ENCODE measurements around the gene MTX1. TPM values are rescaled to one million over a fixed set of nuclear protein-coding genes. Genes with fewer than 3 reads are reported as not detected.

MTX1 gene
- total and polyA plus RNA-seq, 4 donors = 25.6 to 72.1 (median 58.3) TPM

DNA sequence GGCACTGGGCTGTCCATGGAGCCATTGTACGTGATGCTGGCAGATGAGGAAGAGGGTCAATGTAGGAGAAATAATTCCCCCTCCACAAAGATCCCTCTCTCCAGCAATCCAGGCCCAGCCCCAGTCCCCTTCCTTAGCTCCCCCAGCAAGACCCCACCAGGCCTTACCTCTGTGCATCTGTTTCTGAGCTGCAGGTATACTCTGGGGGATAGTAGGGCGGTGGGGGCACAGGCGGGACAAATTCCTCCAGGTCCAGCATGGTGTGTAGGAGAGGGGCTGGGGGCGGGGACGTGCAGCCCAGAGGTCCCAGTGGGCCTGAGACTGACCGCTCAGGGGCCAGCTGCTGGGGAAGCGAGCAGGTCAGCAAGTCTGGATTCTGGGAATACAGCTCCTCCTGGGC lies 43.1 kb downstream of the MTX1 start:
- no peak overlapping the region for H3K27ac ChIP-seq (ENCODE audit: low read depth in 1 of 2, low read length in 1 of 2)
- DNase-seq = no peak

DNA sequence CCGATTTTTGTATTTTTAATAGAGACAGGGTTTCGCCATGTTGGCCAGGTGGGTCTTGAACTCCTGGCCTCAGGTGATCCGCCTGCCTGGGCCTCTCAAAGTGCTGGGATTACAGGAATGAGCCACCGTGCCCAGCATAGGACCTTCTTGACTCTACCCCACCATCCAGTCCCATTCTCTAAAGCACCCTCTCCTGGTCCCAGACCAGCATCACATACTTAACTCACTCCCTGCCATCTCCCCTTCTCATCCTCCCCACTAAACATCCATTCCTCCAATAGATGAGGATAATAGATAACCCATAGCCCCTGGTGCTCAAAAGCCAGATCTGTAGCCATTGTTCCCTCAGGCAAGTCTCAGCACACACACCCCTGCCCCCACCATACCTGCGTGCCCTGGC lies 44.7 kb downstream of the MTX1 start:
- H3K4me3 ChIP-seq = no peak overlapping the region
- DNase-seq (no peak), ATAC-seq (ENCODE audit: insufficient read depth, low FRiP score) (no peak)
- no peak overlapping the region for H3K27ac ChIP-seq (ENCODE audit: low read depth in 1 of 2, low read length in 1 of 2)
- TF ChIP-seq, protein P1, sequence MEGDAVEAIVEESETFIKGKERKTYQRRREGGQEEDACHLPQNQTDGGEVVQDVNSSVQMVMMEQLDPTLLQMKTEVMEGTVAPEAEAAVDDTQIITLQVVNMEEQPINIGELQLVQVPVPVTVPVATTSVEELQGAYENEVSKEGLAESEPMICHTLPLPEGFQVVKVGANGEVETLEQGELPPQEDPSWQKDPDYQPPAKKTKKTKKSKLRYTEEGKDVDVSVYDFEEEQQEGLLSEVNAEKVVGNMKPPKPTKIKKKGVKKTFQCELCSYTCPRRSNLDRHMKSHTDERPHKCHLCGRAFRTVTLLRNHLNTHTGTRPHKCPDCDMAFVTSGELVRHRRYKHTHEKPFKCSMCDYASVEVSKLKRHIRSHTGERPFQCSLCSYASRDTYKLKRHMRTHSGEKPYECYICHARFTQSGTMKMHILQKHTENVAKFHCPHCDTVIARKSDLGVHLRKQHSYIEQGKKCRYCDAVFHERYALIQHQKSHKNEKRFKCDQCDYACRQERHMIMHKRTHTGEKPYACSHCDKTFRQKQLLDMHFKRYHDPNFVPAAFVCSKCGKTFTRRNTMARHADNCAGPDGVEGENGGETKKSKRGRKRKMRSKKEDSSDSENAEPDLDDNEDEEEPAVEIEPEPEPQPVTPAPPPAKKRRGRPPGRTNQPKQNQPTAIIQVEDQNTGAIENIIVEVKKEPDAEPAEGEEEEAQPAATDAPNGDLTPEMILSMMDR (IDR thresholded peaks at IDR 0.05; ENCODE audit: control extremely low read depth, extremely low read depth) = no peak
- no peaks in the 10 kb centered on the region for H3K27me3 ChIP-seq (ENCODE audit: control insufficient read depth in 3 of 3, insufficient read depth in 3 of 3, low read length in 2 of 3)
- H3K9ac ChIP-seq (ENCODE audit: insufficient read depth in 1 of 2, low read length in 2 of 2) = no peak overlapping the region
- H3K4me1 ChIP-seq (ENCODE audit: control insufficient read depth in 5 of 5, insufficient read depth in 5 of 5, low read length in 5 of 5) = peaks cover 0 to 32% (median 11%) of the 10 kb centered on the region in 5 donors
- H3K9me3 ChIP-seq (ENCODE audit: control insufficient read depth in 4 of 4, insufficient read depth in 3 of 4, low read length in 3 of 4) = no peaks in the 10 kb centered on the region
- WGBS, 2 donors = 88 to 89% methylated on average over 5 of the region's 5 CpGs
- H3K36me3 ChIP-seq (ENCODE audit: control insufficient read depth in 4 of 4, insufficient read depth in 4 of 4, low read length in 4 of 4) = peaks cover 0 to 12% (median 9%) of the 10 kb centered on the region in 4 donors

More for the DNA sequence above, 43.1 kb downstream of the MTX1 start:
- Histone ChIP-seq H3K4me3 (no peak overlapping the region), H3K9me3 (ENCODE audit: control insufficient read depth in 4 of 4, insufficient read depth in 3 of 4, low read length in 3 of 4) (no peaks in the 10 kb centered on the region), H3K9ac (ENCODE audit: insufficient read depth in 1 of 2, low read length in 2 of 2) (no peak overlapping the region), H3K4me1 (ENCODE audit: control insufficient read depth in 5 of 5, insufficient read depth in 5 of 5, low read length in 5 of 5) (peaks cover 0 to 32% (median 10%) of the 10 kb centered on the region in 5 donors), H3K36me3 (ENCODE audit: control insufficient read depth in 4 of 4, insufficient read depth in 4 of 4, low read length in 4 of 4) (peaks cover 0 to 16% (median 8%) of the 10 kb centered on the region in 4 donors), H3K27me3 (ENCODE audit: control insufficient read depth in 3 of 3, insufficient read depth in 3 of 3, low read length in 2 of 3) (no peaks in the 10 kb centered on the region)
- ATAC-seq (ENCODE audit: insufficient read depth, low FRiP score) = no peak
- TF ChIP-seq, protein P1 (IDR thresholded peaks at IDR 0.05; ENCODE audit: control extremely low read depth, extremely low read depth) = no peak
- 93 to 95% methylated on average over 7 of the region's 7 CpGs for WGBS, 2 donors

DNA sequence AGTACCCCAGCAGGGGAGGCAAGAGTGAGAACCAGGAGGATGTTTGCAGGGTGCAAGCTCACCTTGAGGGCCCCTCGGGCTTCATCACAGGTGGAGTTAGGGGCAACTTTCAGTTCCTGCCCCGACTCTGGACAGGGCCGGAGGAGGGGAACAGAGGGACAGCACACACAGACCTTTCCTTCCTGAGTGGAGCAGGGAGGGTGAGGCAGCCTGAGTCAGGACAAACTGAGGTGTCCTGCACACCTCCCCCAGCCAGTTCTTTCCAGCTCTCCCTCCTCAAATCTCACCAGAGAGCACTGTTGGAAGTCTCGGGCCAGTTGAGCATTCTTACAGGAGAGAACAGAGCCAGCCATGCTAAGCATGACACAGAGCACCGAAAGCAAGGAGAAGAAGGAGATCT lies 45.3 kb downstream of the MTX1 start:
- TF ChIP-seq, protein P1 (IDR thresholded peaks at IDR 0.05; ENCODE audit: control extremely low read depth, extremely low read depth) = no peak
- Histone ChIP-seq H3K9ac (ENCODE audit: insufficient read depth in 1 of 2, low read length in 2 of 2) (no peak overlapping the region), H3K4me1 (ENCODE audit: control insufficient read depth in 5 of 5, insufficient read depth in 5 of 5, low read length in 5 of 5) (peaks cover 0 to 32% (median 11%) of the 10 kb centered on the region in 5 donors), H3K36me3 (ENCODE audit: control insufficient read depth in 4 of 4, insufficient read depth in 4 of 4, low read length in 4 of 4) (peaks cover 0 to 13% (median 9%) of the 10 kb centered on the region in 4 donors), H3K9me3 (ENCODE audit: control insufficient read depth in 4 of 4, insufficient read depth in 3 of 4, low read length in 3 of 4) (no peaks in the 10 kb centered on the region), H3K27ac (ENCODE audit: low read depth in 1 of 2, low read length in 1 of 2) (no peak overlapping the region), H3K27me3 (ENCODE audit: control insufficient read depth in 3 of 3, insufficient read depth in 3 of 3, low read length in 2 of 3) (no peaks in the 10 kb centered on the region), H3K4me3 (no peak overlapping the region)
- no peak for ATAC-seq (ENCODE audit: insufficient read depth, low FRiP score)
- DNase-seq = no peak
- WGBS, 2 donors = 59 to 82% methylated on average over 5 of the region's 5 CpGs

DNA sequence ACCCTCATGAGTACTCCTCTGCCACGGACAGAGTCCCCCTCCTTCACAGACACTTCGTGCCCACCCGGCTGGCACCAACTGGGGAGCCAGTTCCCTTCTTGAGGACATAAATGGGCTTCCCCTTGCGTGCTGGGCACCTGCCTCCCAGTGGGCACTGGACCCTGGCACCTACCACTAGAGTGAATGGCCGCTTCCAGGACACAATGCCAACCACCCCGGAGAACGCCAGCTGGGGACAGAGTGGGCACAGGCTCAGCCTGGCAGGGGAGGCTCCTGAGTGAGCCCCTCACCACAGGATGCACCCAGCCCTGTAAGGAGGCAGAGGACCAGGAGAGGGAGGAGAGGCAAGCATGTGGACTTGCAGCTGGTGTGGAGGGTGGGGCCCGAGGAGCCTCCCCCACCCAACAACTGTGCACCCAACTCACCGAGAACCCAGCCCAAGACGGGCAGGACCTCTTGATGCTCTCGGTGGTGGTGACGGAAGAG lies 45.8 kb downstream of the MTX1 start:
- H3K9ac ChIP-seq (ENCODE audit: insufficient read depth in 1 of 2, low read length in 2 of 2) = no peak overlapping the region
- ATAC-seq (ENCODE audit: insufficient read depth, low FRiP score) (no peak), DNase-seq (no peak)
- H3K27ac ChIP-seq (ENCODE audit: low read depth in 1 of 2, low read length in 1 of 2) = peak overlapping the region in 1 of 2 donors; percentile 0
- H3K36me3 ChIP-seq (ENCODE audit: control insufficient read depth in 4 of 4, insufficient read depth in 4 of 4, low read length in 4 of 4) = peaks cover 0 to 12% (median 9%) of the 10 kb centered on the region in 4 donors
- no peaks in the 10 kb centered on the region for H3K27me3 ChIP-seq (ENCODE audit: control insufficient read depth in 3 of 3, insufficient read depth in 3 of 3, low read length in 2 of 3)
- peaks cover 0 to 32% (median 11%) of the 10 kb centered on the region in 5 donors for H3K4me1 ChIP-seq (ENCODE audit: control insufficient read depth in 5 of 5, insufficient read depth in 5 of 5, low read length in 5 of 5)
- no peaks in the 10 kb centered on the region for H3K9me3 ChIP-seq (ENCODE audit: control insufficient read depth in 4 of 4, insufficient read depth in 3 of 4, low read length in 3 of 4)
- WGBS, 2 donors = 43 to 51% methylated on average over 12 of the region's 12 CpGs
- TF ChIP-seq, protein P1 (IDR thresholded peaks at IDR 0.05; ENCODE audit: control extremely low read depth, extremely low read depth) = no peak
- peak overlapping the region; percentile 60 for H3K4me3 ChIP-seq
